Duodenal mucosa (tissue), 2 donors: Measurements from ENCODE around the gene COG6.

Experiments
- H3K27ac ChIP-seq: one replicate; pipeline ENCODE4 v1.7.0; 2013; ENCODE audit warnings: low read depth, low read length
- H3K27me3 ChIP-seq, 2 donors: one replicate each; pipeline ENCODE4 v1.7.0; 2013; ENCODE audit warnings: low read length in 2 of 2, control low read depth in 1 of 2; ENCODE audit not compliant: insufficient read depth in 2 of 2, control insufficient read depth in 1 of 2
- H3K36me3 ChIP-seq, 2 donors: one replicate each; pipeline ENCODE4 v1.7.0; 2013; ENCODE audit warnings: low read length in 2 of 2, control low read depth in 1 of 2; ENCODE audit not compliant: insufficient read depth in 2 of 2, control insufficient read depth in 1 of 2
- H3K4me1 ChIP-seq, 2 donors: one replicate each; pipeline ENCODE4 v1.7.0; 2013; ENCODE audit warnings: low read length in 2 of 2, control low read depth in 1 of 2; ENCODE audit not compliant: insufficient read depth in 2 of 2, control insufficient read depth in 1 of 2
- H3K4me3 ChIP-seq, 2 donors: one replicate each; pipeline ENCODE4 v1.7.0; 2013; ENCODE audit warnings: low read length in 2 of 2, low read depth in 1 of 2
- H3K9ac ChIP-seq, 2 donors: one replicate each; pipeline ENCODE4 v1.7.0; 2013; ENCODE audit warnings: low read length in 2 of 2, low read depth in 1 of 2
- H3K9me3 ChIP-seq, 2 donors: one replicate each; pipeline ENCODE4 v1.7.0; 2013; ENCODE audit warnings: low read length in 2 of 2, control low read depth in 1 of 2; ENCODE audit not compliant: control insufficient read depth in 1 of 2

Gene COG6

DNA sequence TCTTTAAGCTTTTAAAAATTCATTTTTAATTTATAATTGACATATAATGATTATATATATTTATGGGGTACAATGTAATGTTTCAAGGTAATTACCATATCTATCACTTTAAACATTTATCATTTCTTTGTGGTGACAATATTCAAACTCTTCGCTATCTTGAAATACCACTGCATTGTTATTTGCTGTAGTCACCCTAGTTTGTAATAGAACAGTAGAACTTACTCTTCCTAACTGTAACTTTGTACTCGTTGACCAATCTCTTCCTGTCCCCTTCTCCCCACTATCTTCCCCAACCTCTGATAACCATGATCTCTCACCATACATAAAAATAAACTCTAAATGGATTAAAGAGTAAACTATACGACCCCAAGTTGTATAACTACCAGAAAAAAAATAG is 20.4 kb downstream of the COG6 start:
- Histone ChIP-seq H3K4me3 (no peak overlapping the region), H3K27me3 (no peaks in the 10 kb centered on the region), H3K27ac (no peak overlapping the region)

DNA sequence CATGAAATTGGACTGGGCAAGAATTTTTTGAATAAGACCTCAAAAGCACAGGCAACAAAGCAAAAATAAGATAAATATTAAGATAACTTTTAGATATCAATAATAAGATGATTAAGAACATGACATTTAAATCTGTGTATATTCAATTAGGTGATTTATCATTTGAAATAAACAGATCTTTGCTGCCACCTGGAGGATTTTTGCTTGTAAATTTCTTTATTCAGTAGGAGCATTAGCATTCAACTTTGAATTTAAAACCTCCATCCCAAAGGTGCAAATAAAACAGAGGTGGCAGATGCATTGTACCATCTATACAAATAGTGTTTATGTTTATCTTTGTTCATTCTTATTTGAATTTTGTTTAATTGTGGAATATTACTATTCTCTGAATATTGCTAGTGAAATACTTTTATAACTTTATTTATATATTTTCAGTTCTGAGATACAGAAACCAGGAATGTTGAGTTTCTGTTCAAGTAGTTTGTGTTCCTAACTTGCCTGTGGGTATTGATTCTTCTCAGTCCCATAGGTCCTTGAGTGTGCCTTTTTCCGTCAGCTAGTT is 20.9 kb downstream of the COG6 start:
- no peak overlapping the region for H3K27ac ChIP-seq
- no peaks in the 10 kb centered on the region for H3K9me3 ChIP-seq
- no peaks in the 10 kb centered on the region for H3K27me3 ChIP-seq
- H3K4me1 ChIP-seq, result no peaks in the 10 kb centered on the region
- H3K9ac ChIP-seq, result no peak overlapping the region
- H3K4me3 ChIP-seq, result no peak overlapping the region
- H3K36me3 ChIP-seq, result peaks cover 0 to 19% of the 10 kb centered on the region in 2 donors

More for the DNA sequence above, 20.4 kb downstream of the COG6 start:
- Histone ChIP-seq H3K9me3 (no peaks in the 10 kb centered on the region), H3K4me1 (no peaks in the 10 kb centered on the region), H3K9ac (no peak overlapping the region), H3K36me3 (peaks cover 0 to 15% of the 10 kb centered on the region in 2 donors)

DNA sequence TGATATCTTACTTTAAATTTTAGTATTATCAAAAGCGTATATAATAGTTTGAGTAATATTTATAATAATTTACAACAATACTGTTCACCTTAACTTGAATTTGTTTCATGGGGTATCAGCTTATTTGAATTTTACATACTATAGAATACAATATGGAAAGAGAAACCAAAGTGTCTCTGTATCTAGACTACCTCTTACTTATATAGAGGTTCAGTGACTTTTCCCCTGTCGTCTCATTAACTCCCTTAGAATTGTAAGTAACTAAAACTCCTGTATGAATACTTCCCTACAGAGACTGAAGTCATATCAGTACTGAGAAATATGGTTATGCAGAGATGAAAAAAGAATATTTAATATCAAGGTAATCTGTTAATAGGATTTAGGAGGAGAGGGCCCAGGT is 26.8 kb downstream of the COG6 start:
- peaks cover 3 to 19% of the 10 kb centered on the region in 2 donors for H3K36me3 ChIP-seq
- no peaks in the 10 kb centered on the region for H3K27me3 ChIP-seq
- H3K4me1 ChIP-seq, result no peaks in the 10 kb centered on the region
- no peaks in the 10 kb centered on the region for H3K9me3 ChIP-seq
- no peak overlapping the region for H3K9ac ChIP-seq
- H3K27ac ChIP-seq, result no peak overlapping the region
- H3K4me3 ChIP-seq, result no peak overlapping the region

DNA sequence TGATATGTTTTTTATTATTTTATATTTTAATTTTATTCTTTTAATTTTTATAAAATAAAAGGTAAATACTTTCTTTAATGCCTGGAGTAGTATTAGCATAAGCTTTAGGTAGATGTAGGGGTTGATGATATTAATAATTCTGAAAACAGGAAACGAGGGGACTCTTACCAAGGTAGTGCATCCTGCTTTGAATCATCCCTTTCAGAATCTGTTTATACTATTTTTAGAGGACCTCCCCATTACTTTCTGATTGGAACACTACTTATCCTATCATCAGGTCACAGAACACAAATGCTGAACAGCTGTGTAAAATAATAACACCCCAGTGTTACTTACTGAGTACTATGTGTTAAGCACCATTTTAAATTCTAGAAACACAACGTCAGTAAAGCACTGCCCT is 27.3 kb downstream of the COG6 start:
- Histone ChIP-seq H3K27ac (no peak overlapping the region), H3K9ac (no peak overlapping the region), H3K36me3 (peaks cover 8 to 24% of the 10 kb centered on the region in 2 donors), H3K9me3 (no peaks in the 10 kb centered on the region), H3K4me1 (no peaks in the 10 kb centered on the region), H3K4me3 (no peak overlapping the region), H3K27me3 (no peaks in the 10 kb centered on the region)

DNA sequence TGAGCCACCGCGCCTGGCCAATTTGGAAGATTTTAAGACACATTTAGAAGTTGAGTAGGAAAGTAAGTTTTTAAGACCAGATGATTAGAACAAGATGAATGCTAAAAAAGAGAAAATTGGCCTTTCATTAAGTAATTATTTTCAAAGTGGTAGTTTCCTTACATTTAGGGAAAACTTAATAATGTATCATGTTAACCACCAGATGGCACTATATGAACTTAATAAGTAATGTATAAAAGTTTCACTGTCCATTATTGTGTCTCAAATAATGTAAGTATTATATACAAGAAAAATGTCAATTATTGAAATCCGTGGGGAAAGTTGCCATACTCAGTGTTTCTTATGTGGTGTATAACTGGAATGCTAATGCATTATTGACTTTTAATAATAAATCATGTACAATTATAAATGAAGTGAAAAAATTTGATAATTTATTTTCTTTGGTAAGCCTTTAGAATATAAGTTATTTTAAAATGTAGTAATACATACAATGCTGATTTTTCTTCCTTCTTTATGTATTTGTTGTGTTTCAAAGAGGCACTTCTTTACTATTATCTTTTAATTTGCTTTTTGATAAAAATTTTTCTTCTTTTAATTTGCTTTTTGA is 29.2 kb downstream of the COG6 start:
- no peak overlapping the region for H3K9ac ChIP-seq
- H3K27me3 ChIP-seq, result no peaks in the 10 kb centered on the region
- no peak overlapping the region for H3K27ac ChIP-seq
- no peak overlapping the region for H3K4me3 ChIP-seq
- no peaks in the 10 kb centered on the region for H3K9me3 ChIP-seq
- H3K4me1 ChIP-seq, result no peaks in the 10 kb centered on the region
- H3K36me3 ChIP-seq, result peaks cover 14 to 28% of the 10 kb centered on the region in 2 donors

DNA sequence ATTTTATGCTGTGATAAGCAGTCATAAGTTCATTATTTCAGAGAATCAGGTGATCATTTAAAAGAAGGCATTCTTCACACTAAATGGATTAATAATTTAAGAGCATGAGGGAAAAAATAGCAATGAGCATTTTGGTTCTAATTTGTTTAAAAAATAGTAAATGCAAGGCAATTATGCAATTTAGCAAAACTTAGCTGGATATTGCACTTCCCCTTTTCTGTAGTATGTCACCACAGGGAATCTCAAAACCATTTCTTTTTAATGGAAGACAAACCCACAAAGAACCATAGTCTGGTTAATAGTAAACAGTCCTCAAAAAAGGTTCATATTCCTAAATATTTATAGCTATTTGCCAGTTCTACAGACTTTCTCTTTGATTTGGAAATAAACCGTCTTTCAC is 30.2 kb downstream of the COG6 start:
- Histone ChIP-seq H3K9ac (no peak overlapping the region), H3K4me1 (no peaks in the 10 kb centered on the region), H3K9me3 (no peaks in the 10 kb centered on the region), H3K27ac (no peak overlapping the region), H3K27me3 (no peaks in the 10 kb centered on the region), H3K36me3 (peaks cover 14 to 22% of the 10 kb centered on the region in 2 donors), H3K4me3 (no peak overlapping the region)

DNA sequence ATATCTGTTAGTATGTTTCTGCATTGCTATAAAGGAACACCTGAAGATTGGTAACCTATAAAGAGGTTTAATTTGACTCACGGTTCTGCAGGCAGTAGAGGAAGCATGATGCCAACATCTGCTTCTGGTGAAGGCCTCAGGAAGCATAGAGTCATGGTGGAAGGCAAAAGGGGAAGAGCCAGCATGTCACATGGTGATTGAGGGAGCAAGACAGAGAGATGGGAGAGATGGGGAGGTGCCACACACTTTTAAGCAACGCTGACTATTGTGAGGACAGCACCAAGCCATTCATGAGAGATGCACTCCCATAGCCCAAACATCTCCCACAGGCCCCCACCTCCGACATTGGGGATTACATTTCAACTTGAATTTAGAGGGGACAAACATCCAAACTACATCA is 32.8 kb downstream of the COG6 start:
- no peak overlapping the region for H3K4me3 ChIP-seq
- H3K4me1 ChIP-seq, result no peaks in the 10 kb centered on the region
- H3K27me3 ChIP-seq, result no peaks in the 10 kb centered on the region
- H3K9ac ChIP-seq, result no peak overlapping the region
- peaks cover 10 to 16% of the 10 kb centered on the region in 2 donors for H3K36me3 ChIP-seq
- H3K9me3 ChIP-seq, result no peaks in the 10 kb centered on the region
- H3K27ac ChIP-seq, result no peak overlapping the region

DNA sequence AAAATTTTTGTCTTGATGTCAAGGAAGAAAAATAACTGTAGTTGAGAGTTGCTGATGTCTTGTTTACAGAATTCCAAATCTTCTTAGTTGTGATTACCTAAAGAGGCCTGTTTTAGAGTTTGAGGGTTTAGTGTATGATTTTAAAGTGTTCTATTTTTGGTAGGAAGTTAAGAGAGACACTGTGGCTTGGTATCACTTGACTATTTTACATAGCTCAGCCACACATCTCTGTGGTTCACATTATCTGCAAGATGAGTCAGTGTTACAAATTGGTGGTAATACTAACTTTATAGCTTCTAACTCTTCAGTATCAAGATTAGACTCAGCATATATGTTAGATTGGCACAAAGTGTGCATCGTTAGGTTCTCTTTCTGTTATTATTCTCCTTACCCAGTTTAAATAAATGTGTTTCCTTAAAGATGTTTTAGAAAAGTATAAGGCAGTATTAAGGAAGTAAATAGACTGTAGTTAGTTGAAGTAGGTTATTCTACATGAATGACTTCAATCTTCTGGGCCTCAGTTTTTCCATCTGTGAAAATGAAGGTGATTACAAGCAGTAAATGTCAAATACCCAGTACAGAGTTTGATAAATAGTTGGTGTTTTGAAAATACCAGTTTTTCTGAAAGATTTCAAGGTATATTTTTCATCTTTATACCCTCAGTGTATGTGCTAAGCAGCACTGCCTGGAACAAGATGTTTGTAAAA is 33.4 kb downstream of the COG6 start:
- Histone ChIP-seq H3K36me3 (peaks cover 10 to 16% of the 10 kb centered on the region in 2 donors), H3K27ac (no peak overlapping the region), H3K4me3 (no peak overlapping the region), H3K9me3 (no peaks in the 10 kb centered on the region), H3K9ac (no peak overlapping the region), H3K27me3 (no peaks in the 10 kb centered on the region), H3K4me1 (no peaks in the 10 kb centered on the region)

DNA sequence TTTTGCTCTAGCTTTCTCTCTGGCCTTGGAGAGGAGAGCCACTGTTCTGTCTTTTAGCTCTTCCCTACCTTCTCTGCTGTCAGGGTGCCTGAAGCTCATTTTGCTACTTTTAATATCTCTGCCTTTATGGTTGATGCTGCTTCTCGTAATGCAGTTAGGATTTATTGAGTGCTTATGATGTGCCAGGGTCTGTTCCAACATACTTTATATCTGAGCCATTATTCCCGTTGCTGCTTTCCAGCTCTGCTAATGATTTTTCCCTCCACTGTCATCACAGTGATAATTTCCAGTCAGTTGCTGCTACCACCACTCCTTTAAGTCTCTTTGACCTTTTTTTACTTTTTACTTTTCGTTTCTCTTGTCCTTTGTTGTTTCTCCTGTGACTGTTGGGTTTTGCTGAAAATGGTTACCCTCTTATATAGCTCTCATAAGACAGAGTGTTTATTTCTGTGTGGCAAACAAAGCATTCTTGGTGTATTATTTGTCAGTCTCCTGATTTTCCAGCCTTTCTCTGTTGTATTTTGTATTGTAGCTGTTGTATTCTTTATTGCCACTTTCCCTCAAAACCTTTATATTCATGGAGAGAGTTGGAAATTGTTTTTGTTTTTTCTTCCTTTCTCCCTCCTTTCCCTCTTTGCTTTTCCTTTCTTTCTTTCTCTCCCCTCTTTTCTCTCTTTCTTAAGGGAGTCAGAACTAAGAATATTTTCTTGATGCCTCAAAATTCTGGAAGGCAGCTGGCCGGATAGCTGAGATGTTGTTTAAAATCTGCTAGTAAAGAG is 37.4 kb downstream of the COG6 start:
- H3K9ac ChIP-seq, result no peak overlapping the region

DNA sequence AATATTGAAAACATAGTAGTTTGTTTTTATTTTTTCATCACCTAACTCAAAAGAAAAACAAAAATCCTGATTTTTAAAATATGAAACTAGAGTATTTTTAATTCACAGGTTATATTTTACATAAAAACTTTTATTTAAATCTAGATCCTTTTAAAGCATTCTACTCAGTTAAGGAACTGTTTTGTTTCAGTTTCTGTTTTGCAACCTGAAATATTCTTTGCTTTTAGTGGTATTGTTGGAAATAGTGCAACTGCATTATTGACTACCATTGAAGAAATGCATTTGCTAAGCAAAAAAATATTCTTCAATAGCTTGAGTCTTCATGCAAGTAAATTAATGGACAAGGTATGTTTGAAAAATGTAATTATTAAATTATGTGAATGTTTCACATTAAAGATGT is 43.8 kb downstream of the COG6 start:
- H3K9ac ChIP-seq, result no peak overlapping the region
- H3K27ac ChIP-seq, result no peak overlapping the region
- H3K4me3 ChIP-seq, result no peak overlapping the region
- H3K27me3 ChIP-seq, result no peaks in the 10 kb centered on the region
- H3K9me3 ChIP-seq, result no peaks in the 10 kb centered on the region
- no peaks in the 10 kb centered on the region for H3K36me3 ChIP-seq
- H3K4me1 ChIP-seq, result no peaks in the 10 kb centered on the region

More for the DNA sequence above, 37.4 kb downstream of the COG6 start:
- Histone ChIP-seq H3K4me1 (no peaks in the 10 kb centered on the region), H3K27ac (no peak overlapping the region), H3K27me3 (no peaks in the 10 kb centered on the region), H3K36me3 (peaks cover 5 to 11% of the 10 kb centered on the region in 2 donors), H3K9me3 (no peaks in the 10 kb centered on the region), H3K4me3 (no peak overlapping the region)
